ENCODE measurements around the gene TRPM2. TPM values are rescaled to one million over a fixed set of nuclear protein-coding genes. Genes with fewer than 3 reads are reported as not detected.

The TRPM2 gene
- total and polyA plus RNA-seq, 4 experiments from 2014 or later, result 0.37 to 1.7 (median 1.3) TPM; not detected in 1

DNA sequence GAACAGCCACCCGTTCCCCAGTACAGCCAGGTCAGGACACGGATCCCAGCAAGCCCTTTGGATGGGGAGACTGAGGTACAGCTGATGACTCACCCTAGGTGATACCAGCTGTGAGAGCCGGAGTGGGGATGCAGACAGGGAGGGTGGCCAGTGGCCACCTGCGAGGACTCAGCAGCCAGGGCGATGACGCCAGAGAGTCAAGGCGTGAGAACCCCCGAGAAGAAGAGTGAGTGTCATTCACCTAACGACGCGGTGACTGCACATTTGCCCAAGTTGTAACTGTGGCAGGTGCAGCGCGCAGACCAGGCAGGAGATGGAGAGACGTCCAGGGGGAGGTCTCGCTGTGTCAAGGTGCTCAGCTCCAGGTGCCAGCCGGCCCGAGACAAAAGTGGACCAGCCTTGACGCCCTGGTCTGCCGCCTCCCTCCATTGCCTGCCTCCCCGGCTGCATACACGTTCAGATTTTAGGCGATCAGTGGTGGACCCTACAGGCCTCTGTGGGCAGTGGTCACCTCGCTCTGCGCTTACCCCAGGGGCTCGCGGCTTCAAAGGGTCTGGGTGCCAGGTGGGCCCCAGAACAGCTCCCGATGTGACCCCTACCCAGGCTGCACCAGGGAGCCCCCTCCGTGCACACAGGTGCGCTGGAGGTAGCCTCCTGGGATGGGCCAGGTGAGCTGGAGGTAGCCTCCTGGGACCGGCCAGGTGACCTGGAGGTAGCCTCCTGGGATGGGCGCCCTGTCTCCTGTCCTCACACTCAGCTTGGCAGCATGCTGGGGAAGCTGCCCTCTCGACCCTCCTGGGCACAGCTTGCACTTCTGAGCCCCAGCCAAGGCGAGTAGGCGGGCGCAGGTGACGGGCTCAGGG, 113.8 kb downstream of the TRPM2 start:
- Mint-ChIP-seq H3K4me1 (peaks cover 0 to 2% (median 0%) of the 10 kb centered on the region in 4 donors), H3K4me3 (no peak overlapping the region), H3K36me3 (no peaks in the 10 kb centered on the region), H3K27me3 (peaks cover 1 to 2% of the 10 kb centered on the region in 2 donors), H3K9me3 (peaks cover 0 to 3% (median 0%) of the 10 kb centered on the region in 8 donors), H3K27ac (no peak overlapping the region)
- Histone ChIP-seq H3K27me3 (ENCODE audit: insufficient read depth, low read length) (no peaks in the 10 kb centered on the region), H3K27ac (ENCODE audit: low read depth, low read length) (no peak overlapping the region), H3K36me3 (ENCODE audit: insufficient read depth, low read length) (no peaks in the 10 kb centered on the region), H3K9me3 (ENCODE audit: control insufficient read depth in 1 of 2, low read length in 2 of 2) (no peaks in the 10 kb centered on the region), H3K4me3 (ENCODE audit: low read length in 2 of 2) (no peak overlapping the region), H3K4me1 (ENCODE audit: insufficient read depth, low read length) (no peaks in the 10 kb centered on the region)
- intact Hi-C loops (cut with micrococcal nuclease), result no loop called here
- ChIA-PET CTCF (ENCODE audit: partially characterized antibody) (no interaction called here), POLR2A (ENCODE audit: partially characterized antibody) (no interaction called here)
- no peak for DNase-seq

DNA sequence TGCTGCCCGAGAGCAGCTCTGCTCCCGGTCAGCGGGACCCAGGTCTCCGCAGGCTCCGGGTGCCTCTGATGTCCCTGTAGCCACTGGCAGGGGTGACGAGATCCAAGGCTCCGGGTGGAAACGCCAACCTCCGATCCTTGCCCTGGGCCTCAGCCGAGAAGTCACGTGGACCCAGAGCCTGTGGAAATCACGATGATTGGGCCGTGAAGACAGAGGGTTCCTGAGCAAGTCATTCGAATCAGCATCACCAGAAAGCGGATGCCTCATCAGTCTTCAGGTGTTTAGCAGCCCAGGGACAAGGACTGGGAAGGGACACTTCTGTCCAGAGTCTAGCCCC, 114.4 kb downstream of the TRPM2 start:
- Mint-ChIP-seq H3K27ac (no peak overlapping the region), H3K4me3 (no peak overlapping the region), H3K4me1 (peaks cover 0 to 2% (median 0%) of the 10 kb centered on the region in 4 donors), H3K36me3 (no peaks in the 10 kb centered on the region), H3K27me3 (peaks cover 1 to 2% of the 10 kb centered on the region in 2 donors), H3K9me3 (peaks cover 0 to 3% (median 0%) of the 10 kb centered on the region in 8 donors)
- Histone ChIP-seq H3K36me3 (ENCODE audit: insufficient read depth, low read length) (no peaks in the 10 kb centered on the region), H3K4me1 (ENCODE audit: insufficient read depth, low read length) (no peaks in the 10 kb centered on the region), H3K27ac (ENCODE audit: low read depth, low read length) (no peak overlapping the region), H3K9me3 (ENCODE audit: control insufficient read depth in 1 of 2, low read length in 2 of 2) (no peaks in the 10 kb centered on the region), H3K27me3 (ENCODE audit: insufficient read depth, low read length) (no peaks in the 10 kb centered on the region), H3K4me3 (ENCODE audit: low read length in 2 of 2) (no peak overlapping the region)
- intact Hi-C loops (cut with micrococcal nuclease), result no loop called here
- ChIA-PET CTCF (ENCODE audit: partially characterized antibody) (no interaction called here), POLR2A (ENCODE audit: partially characterized antibody) (no interaction called here)
- no peak for DNase-seq

DNA sequence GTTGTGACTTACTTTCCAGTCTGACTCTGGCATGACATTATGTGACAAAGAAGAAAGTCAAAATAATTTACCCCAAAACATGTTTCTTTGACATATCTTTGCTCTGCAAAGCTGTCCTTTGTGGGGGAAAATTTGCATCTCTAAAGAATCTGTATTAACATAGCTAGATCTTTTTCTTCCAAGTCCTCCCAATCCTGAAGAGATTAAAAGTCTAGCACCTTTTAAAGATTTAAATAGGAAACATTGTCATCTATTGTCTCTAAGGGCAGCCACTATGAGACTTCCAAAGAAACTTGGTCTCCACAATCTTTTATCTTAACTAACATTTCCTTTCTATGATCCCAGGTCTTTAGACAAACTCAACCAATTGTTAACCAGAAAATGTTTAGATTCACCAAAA, 117.9 kb downstream of the TRPM2 start:
- Histone ChIP-seq H3K27ac (ENCODE audit: low read depth, low read length) (no peak overlapping the region), H3K27me3 (ENCODE audit: insufficient read depth, low read length) (no peaks in the 10 kb centered on the region), H3K4me3 (ENCODE audit: low read length in 2 of 2) (no peak overlapping the region), H3K9me3 (ENCODE audit: control insufficient read depth in 1 of 2, low read length in 2 of 2) (no peaks in the 10 kb centered on the region), H3K4me1 (ENCODE audit: insufficient read depth, low read length) (no peaks in the 10 kb centered on the region), H3K36me3 (ENCODE audit: insufficient read depth, low read length) (no peaks in the 10 kb centered on the region)
- no peak for DNase-seq
- Mint-ChIP-seq H3K4me1 (no peaks in the 10 kb centered on the region), H3K9me3 (peaks cover 0 to 3% (median 0%) of the 10 kb centered on the region in 8 donors), H3K4me3 (no peak overlapping the region), H3K27me3 (peaks cover 1 to 2% of the 10 kb centered on the region in 2 donors), H3K27ac (no peak overlapping the region), H3K36me3 (no peaks in the 10 kb centered on the region)
- intact Hi-C loops (cut with micrococcal nuclease), result no loop called here
- ChIA-PET CTCF (ENCODE audit: partially characterized antibody) (no interaction called here), POLR2A (ENCODE audit: partially characterized antibody) (no interaction called here)

DNA sequence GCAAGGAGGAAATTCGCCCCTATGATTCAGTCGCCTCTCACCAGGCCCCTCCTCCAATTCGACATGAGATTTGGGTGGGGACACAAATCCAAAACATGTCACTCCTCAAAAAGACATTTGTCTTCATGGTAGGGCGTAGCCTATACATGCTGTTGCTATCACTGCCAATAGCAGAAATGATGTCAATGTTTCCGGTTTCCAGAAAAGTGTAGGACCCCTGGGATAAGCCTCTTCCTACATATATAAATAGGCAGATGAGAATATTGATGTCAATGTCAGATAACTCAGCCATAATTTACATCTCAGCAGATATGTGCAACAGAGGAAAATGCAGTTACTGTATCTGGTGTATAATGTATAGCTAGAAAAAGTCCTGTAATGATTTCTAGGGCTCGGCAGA, 118.6 kb downstream of the TRPM2 start:
- Histone ChIP-seq H3K27ac (ENCODE audit: low read depth, low read length) (no peak overlapping the region), H3K36me3 (ENCODE audit: insufficient read depth, low read length) (no peaks in the 10 kb centered on the region), H3K9me3 (ENCODE audit: control insufficient read depth in 1 of 2, low read length in 2 of 2) (no peaks in the 10 kb centered on the region), H3K4me3 (ENCODE audit: low read length in 2 of 2) (no peak overlapping the region), H3K27me3 (ENCODE audit: insufficient read depth, low read length) (no peaks in the 10 kb centered on the region), H3K4me1 (ENCODE audit: insufficient read depth, low read length) (no peaks in the 10 kb centered on the region)
- DNase-seq, result no peak
- Mint-ChIP-seq H3K4me3 (no peak overlapping the region), H3K9me3 (peaks cover 0 to 3% (median 0%) of the 10 kb centered on the region in 8 donors), H3K27me3 (peaks cover 1 to 2% of the 10 kb centered on the region in 2 donors), H3K4me1 (no peaks in the 10 kb centered on the region), H3K36me3 (no peaks in the 10 kb centered on the region), H3K27ac (no peak overlapping the region)
- intact Hi-C loops (cut with micrococcal nuclease), result no loop called here
- ChIA-PET CTCF (ENCODE audit: partially characterized antibody) (no interaction called here), POLR2A (ENCODE audit: partially characterized antibody) (no interaction called here)

DNA sequence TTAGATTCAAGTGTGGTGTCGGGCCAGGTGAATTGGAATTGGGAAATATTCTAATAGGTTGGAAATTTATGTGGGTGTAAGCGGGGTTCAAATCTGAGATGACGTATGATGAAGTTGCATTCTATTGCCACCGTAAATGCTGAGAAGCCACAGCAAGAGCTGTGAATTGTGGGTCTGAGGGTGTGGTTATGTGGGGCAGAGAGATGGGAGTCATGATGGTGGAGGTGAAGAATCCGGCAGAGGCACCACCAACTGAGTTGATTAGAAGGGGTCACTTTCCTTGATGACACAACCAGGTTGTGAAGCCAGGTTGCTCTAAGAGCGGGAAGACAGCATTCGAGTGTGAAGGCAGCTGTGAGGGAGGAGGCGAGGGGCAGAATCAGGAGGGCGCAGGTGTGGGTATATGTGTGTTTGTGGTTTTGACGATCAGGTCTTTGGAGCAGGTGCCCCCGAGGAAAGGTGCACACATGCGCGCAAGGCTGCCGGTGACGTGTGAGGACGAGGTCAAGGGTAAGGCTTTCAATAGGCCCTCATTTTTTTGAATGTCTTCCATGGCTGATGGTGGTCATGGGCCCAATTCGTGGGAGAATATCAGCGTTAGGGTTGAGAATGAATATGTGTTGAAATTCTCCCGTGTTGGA, 120.6 kb downstream of the TRPM2 start:
- H3K27me3 ChIP-seq (ENCODE audit: insufficient read depth, low read length), result no peaks in the 10 kb centered on the region
- ChIA-PET POLR2A (ENCODE audit: partially characterized antibody) (no interaction called here), CTCF (ENCODE audit: partially characterized antibody) (no interaction called here)
- H3K36me3 Mint-ChIP-seq, result no peaks in the 10 kb centered on the region
- peaks cover 1 to 2% of the 10 kb centered on the region in 2 donors for H3K27me3 Mint-ChIP-seq
- H3K4me1 Mint-ChIP-seq, result peaks cover 0 to 2% (median 0%) of the 10 kb centered on the region in 4 donors
- no peak overlapping the region for H3K27ac ChIP-seq (ENCODE audit: low read depth, low read length)
- no peaks in the 10 kb centered on the region for H3K9me3 ChIP-seq (ENCODE audit: control insufficient read depth in 1 of 2, low read length in 2 of 2)
- no peak overlapping the region for H3K4me3 Mint-ChIP-seq
- H3K27ac Mint-ChIP-seq, result no peak overlapping the region
- H3K9me3 Mint-ChIP-seq, result peaks cover 0 to 3% (median 0%) of the 10 kb centered on the region in 8 donors
- H3K4me1 ChIP-seq (ENCODE audit: insufficient read depth, low read length), result no peaks in the 10 kb centered on the region
- H3K4me3 ChIP-seq (ENCODE audit: low read length in 2 of 2), result no peak overlapping the region
- DNase-seq, result no peak
- intact Hi-C loops (cut with micrococcal nuclease), result no loop called here
- no peaks in the 10 kb centered on the region for H3K36me3 ChIP-seq (ENCODE audit: insufficient read depth, low read length)

DNA sequence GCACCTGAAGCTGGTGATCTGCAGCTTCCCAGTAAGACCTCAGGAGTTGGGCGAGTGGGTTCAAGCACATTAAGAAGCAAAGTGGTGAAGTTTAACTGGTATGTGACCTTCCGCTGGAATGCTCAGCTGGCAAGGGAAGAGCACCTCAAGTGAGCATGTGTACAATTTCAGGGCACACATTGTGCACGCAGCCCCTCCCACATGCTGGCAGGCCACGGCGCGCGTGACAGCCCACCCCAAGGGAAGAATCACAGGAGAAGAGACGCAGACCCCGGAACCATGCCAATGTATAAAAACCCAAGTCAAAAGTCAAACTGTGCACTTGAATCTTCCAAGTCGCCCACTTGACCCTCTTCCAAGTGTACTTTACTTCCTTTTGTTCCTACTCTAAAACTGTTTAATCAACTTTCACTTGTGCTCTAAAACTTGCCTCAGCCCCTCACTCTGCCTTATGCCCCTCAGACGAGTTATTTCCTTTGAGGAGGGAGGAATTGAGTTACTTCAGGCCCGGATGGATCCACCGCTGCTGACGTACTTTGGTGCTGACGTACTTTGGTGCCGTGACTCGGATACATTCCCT, 121.9 kb downstream of the TRPM2 start:
- Mint-ChIP-seq H3K9me3 (peaks cover 0 to 1% (median 0%) of the 10 kb centered on the region in 8 donors), H3K4me3 (no peak overlapping the region), H3K4me1 (peaks cover 0 to 5% (median 0%) of the 10 kb centered on the region in 4 donors), H3K27ac (no peak overlapping the region), H3K36me3 (no peaks in the 10 kb centered on the region), H3K27me3 (peaks cover 1 to 2% of the 10 kb centered on the region in 2 donors)
- Histone ChIP-seq H3K4me1 (ENCODE audit: insufficient read depth, low read length) (peaks cover 3% of the 10 kb centered on the region), H3K27me3 (ENCODE audit: insufficient read depth, low read length) (no peaks in the 10 kb centered on the region), H3K9me3 (ENCODE audit: control insufficient read depth in 1 of 2, low read length in 2 of 2) (no peaks in the 10 kb centered on the region), H3K27ac (ENCODE audit: low read depth, low read length) (no peak overlapping the region), H3K36me3 (ENCODE audit: insufficient read depth, low read length) (no peaks in the 10 kb centered on the region), H3K4me3 (ENCODE audit: low read length in 2 of 2) (no peak overlapping the region)
- ChIA-PET CTCF (ENCODE audit: partially characterized antibody) (no interaction called here), POLR2A (ENCODE audit: partially characterized antibody) (interaction anchor here (0.5 kb wide), 1 partner anchor 450 kb away, joined by 3 read pairs; no protein-coding TSS in a partner anchor)
- no peak for DNase-seq
- intact Hi-C loops (cut with micrococcal nuclease), result no loop called here

DNA sequence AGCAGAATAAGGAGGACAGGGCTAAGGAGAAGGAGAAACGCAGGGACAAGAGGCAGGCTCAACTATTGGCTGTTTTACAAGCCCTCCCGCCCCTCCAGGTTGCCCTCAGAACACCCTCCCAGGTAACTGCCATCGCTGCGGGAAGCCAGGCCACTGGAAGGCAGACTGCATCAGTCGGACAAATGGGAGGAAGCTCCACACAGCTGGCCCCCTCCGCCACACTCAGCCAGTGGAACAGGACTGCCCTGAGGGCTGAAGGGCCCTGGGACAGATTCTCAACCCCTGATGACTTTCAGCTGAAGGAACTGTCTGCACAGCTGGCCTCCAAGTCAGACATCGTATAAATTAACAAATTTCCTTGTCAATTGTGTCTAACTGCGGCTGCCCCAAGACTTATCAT, 123.7 kb downstream of the TRPM2 start:
- POLR2A ChIA-PET (ENCODE audit: partially characterized antibody), result no interaction called here
- no peaks in the 10 kb centered on the region for H3K36me3 Mint-ChIP-seq
- no peak overlapping the region for H3K27ac Mint-ChIP-seq
- DNase-seq, result no peak
- no peak overlapping the region for H3K4me3 ChIP-seq (ENCODE audit: low read length in 2 of 2)
- H3K9me3 ChIP-seq (ENCODE audit: control insufficient read depth in 1 of 2, low read length in 2 of 2), result no peaks in the 10 kb centered on the region
- intact Hi-C loops (cut with micrococcal nuclease), result no loop called here
- H3K27ac ChIP-seq (ENCODE audit: low read depth, low read length), result no peak overlapping the region
- H3K36me3 ChIP-seq (ENCODE audit: insufficient read depth, low read length), result no peaks in the 10 kb centered on the region
- H3K4me1 ChIP-seq (ENCODE audit: insufficient read depth, low read length), result peaks cover 3% of the 10 kb centered on the region
- no peaks in the 10 kb centered on the region for H3K27me3 ChIP-seq (ENCODE audit: insufficient read depth, low read length)
- no peak overlapping the region for H3K4me3 Mint-ChIP-seq
- peaks cover 0 to 5% (median 0%) of the 10 kb centered on the region in 4 donors for H3K4me1 Mint-ChIP-seq
- CTCF ChIA-PET (ENCODE audit: partially characterized antibody), result no interaction called here
- peaks cover 0 to 4% of the 10 kb centered on the region in 2 donors for H3K27me3 Mint-ChIP-seq
- no peaks in the 10 kb centered on the region for H3K9me3 Mint-ChIP-seq
